Measurements from ENCODE around the gene STRN4.

The STRN4 gene

GRCh38 chr19:46730595-46730994, 15.7 kb downstream of the STRN4 start:
- in situ Hi-C loops (cut with HindIII; ENCODE audit: low sequenced_read_pairs) = no loop called here
- no peak overlapping the region for H3K4me3 ChIP-seq (ENCODE audit: low read depth, low read length)
- TF ChIP-seq, protein P1, sequence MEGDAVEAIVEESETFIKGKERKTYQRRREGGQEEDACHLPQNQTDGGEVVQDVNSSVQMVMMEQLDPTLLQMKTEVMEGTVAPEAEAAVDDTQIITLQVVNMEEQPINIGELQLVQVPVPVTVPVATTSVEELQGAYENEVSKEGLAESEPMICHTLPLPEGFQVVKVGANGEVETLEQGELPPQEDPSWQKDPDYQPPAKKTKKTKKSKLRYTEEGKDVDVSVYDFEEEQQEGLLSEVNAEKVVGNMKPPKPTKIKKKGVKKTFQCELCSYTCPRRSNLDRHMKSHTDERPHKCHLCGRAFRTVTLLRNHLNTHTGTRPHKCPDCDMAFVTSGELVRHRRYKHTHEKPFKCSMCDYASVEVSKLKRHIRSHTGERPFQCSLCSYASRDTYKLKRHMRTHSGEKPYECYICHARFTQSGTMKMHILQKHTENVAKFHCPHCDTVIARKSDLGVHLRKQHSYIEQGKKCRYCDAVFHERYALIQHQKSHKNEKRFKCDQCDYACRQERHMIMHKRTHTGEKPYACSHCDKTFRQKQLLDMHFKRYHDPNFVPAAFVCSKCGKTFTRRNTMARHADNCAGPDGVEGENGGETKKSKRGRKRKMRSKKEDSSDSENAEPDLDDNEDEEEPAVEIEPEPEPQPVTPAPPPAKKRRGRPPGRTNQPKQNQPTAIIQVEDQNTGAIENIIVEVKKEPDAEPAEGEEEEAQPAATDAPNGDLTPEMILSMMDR (IDR thresholded peaks at IDR 0.05; ENCODE audit: low read depth, low read length) = no peak
- DNase-seq (ENCODE audit: low read depth, low spot score) = no peak

DNA sequence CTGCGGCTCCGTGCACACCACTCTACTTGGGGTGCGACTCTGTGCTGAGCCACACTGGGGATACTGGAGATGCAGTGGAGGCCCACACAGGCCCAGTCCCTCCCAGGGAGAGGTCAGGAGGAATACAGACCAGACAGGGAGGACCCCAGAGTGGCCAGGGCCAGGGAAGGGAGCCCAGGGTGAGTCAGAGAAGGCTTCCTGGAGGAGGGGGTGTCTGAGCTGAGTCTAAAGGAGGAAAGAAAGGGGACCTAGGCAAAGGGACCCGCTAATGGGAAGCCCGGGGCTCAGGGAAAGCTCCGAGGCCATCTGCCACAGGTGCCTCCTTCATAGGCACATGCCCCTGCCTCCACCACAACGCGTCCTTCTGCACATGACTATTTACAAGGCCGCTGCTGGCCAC, 16.1 kb downstream of the STRN4 start:
- in situ Hi-C loops (cut with HindIII; ENCODE audit: low sequenced_read_pairs) = no loop called here
- H3K4me3 ChIP-seq (ENCODE audit: low read depth, low read length) = no peak overlapping the region
- TF ChIP-seq, protein P1 (IDR thresholded peaks at IDR 0.05; ENCODE audit: low read depth, low read length) = no peak
- no peak for DNase-seq (ENCODE audit: low read depth, low spot score)

- TF ChIP-seq, protein P1 (IDR thresholded peaks at IDR 0.05; ENCODE audit: low read depth, low read length) = no peak
- in situ Hi-C loops (cut with HindIII; ENCODE audit: low sequenced_read_pairs) = no loop called here
- no peak overlapping the region for H3K4me3 ChIP-seq (ENCODE audit: low read depth, low read length)
- DNase-seq (ENCODE audit: low read depth, low spot score) = no peak
Observed at GRCh38 chr19:46729696-46730095, 16.6 kb downstream of the STRN4 start.

- H3K4me3 ChIP-seq (ENCODE audit: low read depth, low read length) = no peak overlapping the region
- in situ Hi-C loops (cut with HindIII; ENCODE audit: low sequenced_read_pairs) = no loop called here
- DNase-seq (ENCODE audit: low read depth, low spot score) = peak; percentile 48
- TF ChIP-seq, protein P1 (IDR thresholded peaks at IDR 0.05; ENCODE audit: low read depth, low read length) = peak; percentile 98
Observed at GRCh38 chr19:46728693-46729339, 17.4 kb downstream of the STRN4 start.

DNA sequence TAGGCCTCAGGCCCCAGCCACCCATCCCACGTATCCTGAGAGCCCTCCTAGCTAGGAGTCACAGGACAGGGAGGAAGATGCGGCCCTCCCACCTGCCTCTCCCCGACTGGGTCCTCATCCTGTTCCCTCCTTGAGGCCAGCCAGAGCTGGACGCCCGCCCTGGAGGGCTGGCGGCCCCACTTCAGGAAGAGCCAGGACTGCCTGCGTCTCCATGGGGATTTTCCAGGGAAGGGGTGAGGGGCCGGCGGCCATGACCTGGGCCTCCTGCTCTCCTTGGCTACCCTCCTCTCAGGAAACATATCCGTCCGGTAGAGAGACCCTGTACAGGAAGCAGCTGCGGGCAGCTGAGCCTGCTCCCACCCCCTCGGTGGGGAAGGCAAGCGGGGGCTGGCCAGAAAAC, 18.0 kb downstream of the STRN4 start:
- TF ChIP-seq, protein P1 (IDR thresholded peaks at IDR 0.05; ENCODE audit: low read depth, low read length) = no peak
- no peak for DNase-seq (ENCODE audit: low read depth, low spot score)
- in situ Hi-C loops (cut with HindIII; ENCODE audit: low sequenced_read_pairs) = no loop called here
- H3K4me3 ChIP-seq (ENCODE audit: low read depth, low read length) = no peak overlapping the region

GRCh38 chr19:46727757-46728156, 18.5 kb downstream of the STRN4 start:
- no peak for DNase-seq (ENCODE audit: low read depth, low spot score)
- no peak overlapping the region for H3K4me3 ChIP-seq (ENCODE audit: low read depth, low read length)
- in situ Hi-C loops (cut with HindIII; ENCODE audit: low sequenced_read_pairs) = no loop called here
- TF ChIP-seq, protein P1 (IDR thresholded peaks at IDR 0.05; ENCODE audit: low read depth, low read length) = no peak

Measured in astrocyte of the spinal cord (primary cell).